HEK293 (cell line): Measurements from ENCODE around the gene TEX261.

Experiments
- CTCF ChIA-PET: fragments of 350-600 bp; formaldehyde crosslinking; extraction: SDS; loops from one replicate; lab custom pipeline; 2021; ENCODE audit warnings: antibody characterized with exemption; lab: Yijun Ruan, JAX
- POLR2A ChIA-PET: fragments of 300-600 bp; formaldehyde crosslinking; extraction: SDS; loops from one replicate; lab custom pipeline; 2020; ENCODE audit warnings: antibody characterized with exemption, inconsistent platforms; lab: Yijun Ruan, JAX
- H3K27ac ChIP-seq: fragments of 200-500 bp; sonication (Bioruptor generic); 2 replicates; pipeline ENCODE4 v1.5.1; 2014; ENCODE audit warnings: low read depth, low read length, control low read depth, inconsistent platforms; ENCODE audit errors: extremely low read depth
- H3K36me3 ChIP-seq, 2 experiments: fragments of 200-500 bp in 1 of 2; sonication (Bioruptor generic) in 1 of 2; 1 replicate in 1 of 2; 2 replicates in 1 of 2; pipeline ENCODE4 v1.5.1; 2014 to 2017; ENCODE audit warnings: inconsistent platforms in 2 of 2, low read length in 2 of 2; ENCODE audit not compliant: control insufficient read depth in 2 of 2, insufficient read depth in 1 of 2
- H3K4me1 ChIP-seq: fragments of 200-500 bp; sonication (Bioruptor generic); 2 replicates; pipeline ENCODE4 v1.5.1; 2014; ENCODE audit warnings: mild to moderate bottlenecking, low read length, inconsistent platforms; ENCODE audit not compliant: control insufficient read depth, insufficient read depth
- H3K4me3 ChIP-seq: 2 replicates; pipeline ENCODE4 v1.5.1; 2011; ENCODE audit warnings: low read depth, mild to moderate bottlenecking, control low read depth, low read length, moderate library complexity
- H3K9me3 ChIP-seq: fragments of 200-500 bp; sonication (Bioruptor generic); 2 replicates; pipeline ENCODE4 v1.5.1; 2014; ENCODE audit warnings: low read depth, low read length, inconsistent platforms; ENCODE audit not compliant: control insufficient read depth, insufficient read depth
- CTCF ChIP-seq: fragments of 450-650 bp; formaldehyde crosslinking; IDR thresholded peaks from 2 replicates; pipeline ENCODE4 v1.5.1; 2016; ENCODE audit warnings: missing biosample characterization, missing genetic modification characterization
- INSM2 ChIP-seq: fragments of 450-650 bp; formaldehyde crosslinking; IDR thresholded peaks from 2 replicates; pipeline ENCODE4 v1.5.1; 2016; ENCODE audit warnings: missing biosample characterization, missing genetic modification characterization
- KLF16 ChIP-seq: fragments of 450-650 bp; formaldehyde crosslinking; IDR thresholded peaks from 2 replicates; pipeline ENCODE4 v1.5.1; 2017; ENCODE audit warnings: missing biosample characterization, missing genetic modification characterization
- SP2 ChIP-seq: fragments of 450-650 bp; formaldehyde crosslinking; IDR thresholded peaks from 2 replicates; pipeline ENCODE4 v1.5.1; 2016; ENCODE audit warnings: missing biosample characterization, missing genetic modification characterization
- ZNF23 ChIP-seq: fragments of 450-650 bp; formaldehyde crosslinking; IDR thresholded peaks from 2 replicates; pipeline ENCODE4 v1.5.1; 2016; ENCODE audit warnings: missing biosample characterization, missing genetic modification characterization, borderline replicate concordance
- ZNF280C ChIP-seq: fragments of 450-650 bp; formaldehyde crosslinking; IDR thresholded peaks from 2 replicates; pipeline ENCODE4 v1.5.1; 2016; ENCODE audit warnings: missing biosample characterization, missing genetic modification characterization
- ZNF280D ChIP-seq: fragments of 450-650 bp; formaldehyde crosslinking; IDR thresholded peaks from 2 replicates; pipeline ENCODE4 v1.5.1; 2016; ENCODE audit warnings: missing biosample characterization, missing genetic modification characterization
- ZNF335 ChIP-seq: fragments of 450-650 bp; formaldehyde crosslinking; conservative IDR thresholded peaks from 2 replicates; pipeline ENCODE4 v1.5.1; 2016; ENCODE audit warnings: missing biosample characterization, missing genetic modification characterization
- ZNF391 ChIP-seq: fragments of 450-650 bp; formaldehyde crosslinking; IDR thresholded peaks from 2 replicates; pipeline ENCODE4 v1.5.1; 2016; ENCODE audit warnings: low read depth, missing biosample characterization, missing genetic modification characterization, borderline replicate concordance
- ZNF514 ChIP-seq: fragments of 450-650 bp; formaldehyde crosslinking; IDR thresholded peaks from 2 replicates; pipeline ENCODE4 v1.5.1; 2016; ENCODE audit warnings: missing biosample characterization, missing genetic modification characterization
- ZNF561 ChIP-seq: fragments of 450-650 bp; IDR thresholded peaks from 2 replicates; pipeline ENCODE4 v1.5.1; 2018; ENCODE audit warnings: missing biosample characterization, missing genetic modification characterization, borderline replicate concordance
- ZNF596 ChIP-seq: fragments of 450-650 bp; IDR thresholded peaks from 2 replicates; pipeline ENCODE4 v1.5.0; 2018; ENCODE audit warnings: missing biosample characterization, mild to moderate bottlenecking, missing genetic modification characterization, moderate library complexity
- ZNF600 ChIP-seq: fragments of 450-650 bp; formaldehyde crosslinking; IDR thresholded peaks from 2 replicates; pipeline ENCODE4 v1.5.1; 2016; ENCODE audit warnings: missing biosample characterization, missing genetic modification characterization
- ZNF768 ChIP-seq: fragments of 450-650 bp; formaldehyde crosslinking; IDR thresholded peaks from 2 replicates; pipeline ENCODE4 v1.5.1; 2018; ENCODE audit warnings: missing biosample characterization, mild to moderate bottlenecking, missing genetic modification characterization
- ZNF777 ChIP-seq: fragments of 450-650 bp; formaldehyde crosslinking; IDR thresholded peaks from 2 replicates; pipeline ENCODE4 v1.5.1; 2017; ENCODE audit warnings: missing biosample characterization, missing genetic modification characterization, borderline replicate concordance
- TF ChIP-seq, protein P1 (sequence below): fragments of 450-650 bp; formaldehyde crosslinking; IDR thresholded peaks from 2 replicates; pipeline ENCODE4 v1.5.1; 2017; ENCODE audit warnings: missing biosample characterization, missing genetic modification characterization
- TF ChIP-seq, protein P2 (sequence below): fragments of 450-650 bp; formaldehyde crosslinking; IDR thresholded peaks from 2 replicates; pipeline ENCODE4 v1.5.1; 2016; ENCODE audit warnings: missing biosample characterization, missing genetic modification characterization
- TF ChIP-seq, protein P3 (sequence below): fragments of 450-650 bp; formaldehyde crosslinking; IDR thresholded peaks from 2 replicates; pipeline ENCODE4 v1.5.1; 2017; ENCODE audit warnings: missing biosample characterization, missing genetic modification characterization
- TF ChIP-seq, protein P4 (sequence below): fragments of 450-650 bp; formaldehyde crosslinking; IDR thresholded peaks from 2 replicates; pipeline ENCODE4 v1.5.1; 2016; ENCODE audit warnings: missing biosample characterization, missing genetic modification characterization

Gene TEX261

DNA sequence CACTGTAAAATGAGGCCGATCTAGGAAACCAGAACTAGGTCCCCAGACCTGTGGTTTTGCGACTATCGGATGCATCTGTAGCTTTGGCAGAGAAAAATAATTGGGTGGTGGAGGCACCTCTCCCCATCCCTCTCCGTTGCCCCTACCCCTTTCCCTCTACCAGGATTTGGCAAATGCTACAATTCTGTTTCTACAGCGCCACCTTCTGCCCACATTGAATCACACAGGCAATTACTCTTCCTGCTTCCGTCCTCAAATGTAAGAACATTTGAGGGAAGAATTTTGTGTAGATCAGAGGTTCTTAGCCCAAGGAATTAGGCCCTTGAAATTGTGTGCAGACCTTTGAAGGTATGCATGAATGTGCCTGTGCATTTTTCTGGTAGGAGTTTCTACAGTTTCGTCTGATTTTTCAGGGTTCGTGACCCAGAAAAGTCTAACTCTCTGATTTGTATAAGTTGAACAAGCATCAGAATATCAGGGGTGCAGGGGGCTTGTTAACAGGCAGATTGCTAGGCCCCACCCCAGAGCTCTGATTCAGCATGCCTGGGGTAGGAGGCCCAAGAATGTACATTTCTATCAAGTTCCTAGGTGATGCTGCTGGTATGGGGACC, 47.7 kb downstream of the TEX261 start (continued):
- TF ChIP-seq, protein P1, sequence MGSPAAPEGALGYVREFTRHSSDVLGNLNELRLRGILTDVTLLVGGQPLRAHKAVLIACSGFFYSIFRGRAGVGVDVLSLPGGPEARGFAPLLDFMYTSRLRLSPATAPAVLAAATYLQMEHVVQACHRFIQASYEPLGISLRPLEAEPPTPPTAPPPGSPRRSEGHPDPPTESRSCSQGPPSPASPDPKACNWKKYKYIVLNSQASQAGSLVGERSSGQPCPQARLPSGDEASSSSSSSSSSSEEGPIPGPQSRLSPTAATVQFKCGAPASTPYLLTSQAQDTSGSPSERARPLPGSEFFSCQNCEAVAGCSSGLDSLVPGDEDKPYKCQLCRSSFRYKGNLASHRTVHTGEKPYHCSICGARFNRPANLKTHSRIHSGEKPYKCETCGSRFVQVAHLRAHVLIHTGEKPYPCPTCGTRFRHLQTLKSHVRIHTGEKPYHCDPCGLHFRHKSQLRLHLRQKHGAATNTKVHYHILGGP (tag by site-specific recombination), result no peak
- peak; percentile 58 for TF ChIP-seq ZNF335 (tag by site-specific recombination)

DNA sequence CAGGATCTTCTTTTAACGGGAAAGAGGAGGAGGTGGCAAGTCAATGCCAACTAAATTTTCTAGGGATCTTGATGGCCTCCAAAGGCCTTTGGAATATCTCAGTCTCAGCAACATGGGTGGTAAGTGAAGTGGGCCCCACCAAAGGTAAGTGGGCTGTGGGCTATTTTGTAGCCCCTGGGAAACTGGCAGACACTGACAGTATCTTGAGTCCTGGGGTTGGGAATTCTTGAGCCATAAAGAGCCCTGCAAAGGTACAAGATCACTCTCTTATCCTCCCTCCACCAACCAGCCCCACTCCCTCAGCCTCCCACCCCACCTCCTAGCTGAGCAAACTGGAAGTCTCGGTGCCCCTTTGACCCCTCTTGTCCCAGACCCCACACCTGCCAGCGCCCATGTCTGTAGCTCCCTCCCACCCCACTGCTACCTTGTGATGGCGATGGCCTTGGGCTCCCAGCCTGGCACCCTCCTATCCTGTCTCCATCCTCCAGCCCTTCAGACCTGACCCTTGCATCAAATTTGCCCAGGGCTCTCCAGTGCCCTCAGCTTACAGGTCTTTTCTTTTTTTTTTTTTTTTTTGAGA, 50.5 kb downstream of the TEX261 start:
- H3K9me3 ChIP-seq, result no peaks in the 10 kb centered on the region
- H3K27ac ChIP-seq, result no peak overlapping the region
- POLR2A ChIA-PET, result no interaction called here
- no peak overlapping the region for H3K4me3 ChIP-seq
- H3K36me3 ChIP-seq, result peaks cover 0 to 10% of the 10 kb centered on the region in 2 experiments; a peak in 2 of 3 replicates
- CTCF ChIA-PET, result interaction anchor here (1.1 to 1.9 kb wide), 3 partner anchors 24 to 83 kb away, joined by 4 to 6 read pairs (median 6); no protein-coding TSS in a partner anchor
- peaks cover 2% of the 10 kb centered on the region; the same call in 1 of the 2 replicates for H3K4me1 ChIP-seq
- TF ChIP-seq, protein P2, sequence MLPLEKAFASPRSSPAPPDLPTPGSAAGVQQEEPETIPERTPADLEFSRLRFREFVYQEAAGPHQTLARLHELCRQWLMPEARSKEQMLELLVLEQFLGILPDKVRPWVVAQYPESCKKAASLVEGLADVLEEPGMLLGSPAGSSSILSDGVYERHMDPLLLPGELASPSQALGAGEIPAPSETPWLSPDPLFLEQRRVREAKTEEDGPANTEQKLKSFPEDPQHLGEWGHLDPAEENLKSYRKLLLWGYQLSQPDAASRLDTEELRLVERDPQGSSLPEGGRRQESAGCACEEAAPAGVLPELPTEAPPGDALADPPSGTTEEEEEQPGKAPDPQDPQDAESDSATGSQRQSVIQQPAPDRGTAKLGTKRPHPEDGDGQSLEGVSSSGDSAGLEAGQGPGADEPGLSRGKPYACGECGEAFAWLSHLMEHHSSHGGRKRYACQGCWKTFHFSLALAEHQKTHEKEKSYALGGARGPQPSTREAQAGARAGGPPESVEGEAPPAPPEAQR (tag by site-specific recombination), result no peak
- TF ChIP-seq ZNF391 (no peak), ZNF514 (no peak), CTCF (tag by site-specific recombination) (no peak), INSM2 (no peak), KLF16 (tag by site-specific recombination) (no peak), ZNF777 (tag by site-specific recombination) (no peak), ZNF600 (tag by site-specific recombination) (no peak), ZNF280D (tag by site-specific recombination) (no peak), ZNF596 (no peak), ZNF280C (tag by site-specific recombination) (no peak), ZNF768 (no peak), ZNF23 (tag by site-specific recombination) (no peak), ZNF561 (tag by site-specific recombination) (no peak), SP2 (no peak)
- TF ChIP-seq, protein P3, sequence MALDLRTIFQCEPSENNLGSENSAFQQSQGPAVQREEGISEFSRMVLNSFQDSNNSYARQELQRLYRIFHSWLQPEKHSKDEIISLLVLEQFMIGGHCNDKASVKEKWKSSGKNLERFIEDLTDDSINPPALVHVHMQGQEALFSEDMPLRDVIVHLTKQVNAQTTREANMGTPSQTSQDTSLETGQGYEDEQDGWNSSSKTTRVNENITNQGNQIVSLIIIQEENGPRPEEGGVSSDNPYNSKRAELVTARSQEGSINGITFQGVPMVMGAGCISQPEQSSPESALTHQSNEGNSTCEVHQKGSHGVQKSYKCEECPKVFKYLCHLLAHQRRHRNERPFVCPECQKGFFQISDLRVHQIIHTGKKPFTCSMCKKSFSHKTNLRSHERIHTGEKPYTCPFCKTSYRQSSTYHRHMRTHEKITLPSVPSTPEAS (tag by site-specific recombination), result no peak
- TF ChIP-seq, protein P4, sequence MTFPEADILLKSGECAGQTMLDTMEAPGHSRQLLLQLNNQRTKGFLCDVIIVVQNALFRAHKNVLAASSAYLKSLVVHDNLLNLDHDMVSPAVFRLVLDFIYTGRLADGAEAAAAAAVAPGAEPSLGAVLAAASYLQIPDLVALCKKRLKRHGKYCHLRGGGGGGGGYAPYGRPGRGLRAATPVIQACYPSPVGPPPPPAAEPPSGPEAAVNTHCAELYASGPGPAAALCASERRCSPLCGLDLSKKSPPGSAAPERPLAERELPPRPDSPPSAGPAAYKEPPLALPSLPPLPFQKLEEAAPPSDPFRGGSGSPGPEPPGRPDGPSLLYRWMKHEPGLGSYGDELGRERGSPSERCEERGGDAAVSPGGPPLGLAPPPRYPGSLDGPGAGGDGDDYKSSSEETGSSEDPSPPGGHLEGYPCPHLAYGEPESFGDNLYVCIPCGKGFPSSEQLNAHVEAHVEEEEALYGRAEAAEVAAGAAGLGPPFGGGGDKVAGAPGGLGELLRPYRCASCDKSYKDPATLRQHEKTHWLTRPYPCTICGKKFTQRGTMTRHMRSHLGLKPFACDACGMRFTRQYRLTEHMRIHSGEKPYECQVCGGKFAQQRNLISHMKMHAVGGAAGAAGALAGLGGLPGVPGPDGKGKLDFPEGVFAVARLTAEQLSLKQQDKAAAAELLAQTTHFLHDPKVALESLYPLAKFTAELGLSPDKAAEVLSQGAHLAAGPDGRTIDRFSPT (tag by site-specific recombination), result no peak
